GM12891 (cell line): ENCODE data around the gene ELFN1.
"Not testable (repeated sequence)": the region's sequence is repeated elsewhere in the genome, so short reads cannot be mapped to it uniquely, and the experiment has no call there.

Source experiments
- DNase-seq: peaks from one replicate; pipeline ENCODE4 v3.0.0; 2011; ENCODE audit warnings: low spot score; ENCODE audit not compliant: insufficient read length
- FAIRE-seq: peaks from 2 replicates; lab custom pipeline; 2011; peaks lifted over from hg19 to GRCh38; lab: Jason Lieb, UNC
- PAX5 ChIP-seq: IDR thresholded peaks from 2 replicates; pipeline ENCODE4 v1.6.1; 2011; ENCODE audit warnings: low read length, moderate library complexity, mild to moderate bottlenecking; ENCODE audit not compliant: insufficient read depth, severe bottlenecking
- POLR2A ChIP-seq: IDR thresholded peaks from 2 replicates; pipeline ENCODE4 v1.6.1; 2011; ENCODE audit warnings: low read depth, low read length, control low read depth
- POLR2AphosphoS5 ChIP-seq: IDR thresholded peaks from 2 replicates; pipeline ENCODE4 v1.6.1; 2011; ENCODE audit warnings: low read depth, low read length, control low read depth
- POU2F2 ChIP-seq: IDR thresholded peaks from 2 replicates; pipeline ENCODE4 v1.6.1; 2011; ENCODE audit warnings: low read depth, mild to moderate bottlenecking, control low read depth, low read length, moderate library complexity
- SPI1 ChIP-seq: IDR thresholded peaks from 2 replicates; pipeline ENCODE4 v1.6.1; 2011; ENCODE audit warnings: low read depth, low read length, control low read depth
- TAF1 ChIP-seq: IDR thresholded peaks from 2 replicates; pipeline ENCODE4 v1.6.1; 2011; ENCODE audit warnings: low read depth, low read length, control low read depth

The ELFN1 gene

DNA sequence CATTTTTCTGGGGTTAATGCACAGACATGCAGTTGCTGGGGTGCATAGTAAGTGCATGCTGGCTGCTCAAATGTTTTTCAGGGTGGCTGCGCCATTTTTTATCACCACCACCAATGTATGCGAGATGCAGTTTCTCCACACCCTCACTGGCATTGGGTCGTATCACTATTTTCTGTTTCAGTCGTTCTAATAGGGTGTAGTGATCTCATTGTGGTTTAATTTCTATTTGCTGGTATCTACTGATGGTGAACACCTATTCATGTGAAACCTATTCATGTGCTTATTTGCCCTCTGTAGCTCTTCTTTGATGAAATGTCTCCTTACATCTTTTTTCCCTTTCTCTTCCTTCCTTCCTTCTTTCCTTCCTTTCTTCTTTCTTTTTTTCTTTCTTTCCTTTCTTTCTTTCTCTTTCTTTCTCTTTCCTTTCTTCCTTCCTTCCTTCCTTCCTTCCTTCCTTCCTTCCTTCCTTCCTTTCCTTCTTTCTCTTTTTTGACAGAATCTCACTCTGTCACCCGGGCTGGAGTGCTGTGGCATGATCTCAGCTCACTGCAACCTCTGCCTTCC lies 84.3 kb downstream of the ELFN1 start:
- FAIRE-seq, result no peak
- DNase-seq, result no peak
- TF ChIP-seq POLR2AphosphoS5, result no peak
- TF ChIP-seq POLR2A, result no peak

- FAIRE-seq, result peak; percentile 9
- no peak for DNase-seq
- TF ChIP-seq PAX5 (no peak), POU2F2 (no peak), POLR2A (no peak), TAF1 (no peak)
Measured at GRCh38 chr7:1755783-1756625, 85.9 kb downstream of the ELFN1 start.

GRCh38 chr7:1757601-1758000 lies 87.5 kb downstream of the ELFN1 start:
- DNase-seq, result no peak
- FAIRE-seq, result no peak
- TF ChIP-seq POLR2AphosphoS5 (no peak), PAX5 (no peak), POU2F2 (no peak), POLR2A (no peak), SPI1 (no peak)

DNA sequence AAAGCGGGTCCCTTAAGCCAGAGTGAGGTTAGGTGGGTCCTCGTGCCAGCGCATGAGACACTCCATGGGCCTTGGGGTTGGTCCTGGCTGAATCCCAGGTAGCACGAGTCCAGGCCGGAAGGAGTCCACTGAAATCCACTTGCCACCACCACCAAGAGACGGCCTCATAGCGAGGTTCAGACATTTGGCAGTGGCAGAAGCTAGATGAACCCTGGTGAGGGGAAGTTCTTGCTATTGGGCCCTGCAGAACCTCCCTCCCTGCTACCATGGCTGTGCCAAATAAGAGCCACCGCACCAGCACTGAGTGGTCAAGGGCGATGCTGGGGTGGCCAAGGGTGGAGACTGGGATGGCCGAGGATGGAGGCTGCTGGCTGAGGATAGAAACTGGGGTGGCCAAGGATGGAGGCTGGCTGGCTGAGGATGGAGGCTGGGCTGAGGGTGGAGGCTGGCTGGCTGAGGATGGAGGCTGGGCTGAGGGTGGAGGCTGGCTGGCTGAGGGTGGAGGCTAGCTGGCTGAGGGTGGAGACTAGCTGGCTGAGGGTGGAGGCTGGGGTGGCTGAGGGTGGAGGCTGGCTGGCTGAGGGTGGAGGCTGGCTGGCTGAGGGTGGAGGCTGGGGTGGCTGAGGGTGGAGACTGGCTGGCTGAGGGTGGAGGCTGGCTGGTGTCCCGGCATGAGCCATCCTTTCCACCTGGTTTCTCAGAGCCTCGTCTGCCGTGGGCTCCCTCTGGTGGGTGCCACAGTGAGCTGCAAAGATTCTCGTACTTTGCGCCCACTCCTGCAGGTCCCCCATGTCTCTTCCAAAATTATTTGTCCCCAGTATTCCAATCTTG lies 88.2 kb downstream of the ELFN1 start:
- no peak for DNase-seq
- TF ChIP-seq TAF1 (no peak), SPI1 (no peak), PAX5 (no peak), POU2F2 (no peak)
- FAIRE-seq, result peak; percentile 85

DNA sequence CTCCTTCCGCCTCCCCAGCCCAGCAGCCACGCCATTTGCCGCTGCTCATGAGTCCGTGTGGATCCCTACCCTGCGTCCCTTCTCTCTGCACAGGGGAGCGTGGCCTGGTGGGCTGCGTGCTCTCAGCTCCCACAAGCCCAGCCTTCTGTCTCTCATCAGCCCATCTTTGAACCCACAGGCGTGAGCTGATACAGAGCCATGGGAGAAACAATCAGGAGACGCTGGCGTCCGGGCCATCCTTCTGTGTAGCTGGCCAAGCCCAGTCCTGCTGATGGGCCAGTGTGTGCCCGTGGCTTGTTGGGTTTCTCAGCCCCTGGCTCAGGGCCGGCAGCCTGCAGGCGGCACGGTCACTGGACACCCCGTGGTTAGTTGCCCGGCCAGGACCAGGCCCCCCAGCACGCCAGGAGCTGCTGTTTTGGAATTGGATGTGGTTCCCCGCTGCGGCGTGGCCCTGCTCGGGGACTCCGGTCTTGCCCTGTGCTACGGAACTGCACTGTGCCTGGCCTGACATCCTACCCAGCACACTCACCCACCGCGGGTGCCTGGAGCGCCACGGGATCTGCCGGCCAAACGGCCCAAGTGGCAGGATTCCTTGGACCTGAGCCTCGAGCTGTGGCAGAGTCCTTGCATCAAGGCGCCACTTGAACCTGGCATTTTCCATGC lies 88.9 kb downstream of the ELFN1 start:
- DNase-seq, result no peak
- TF ChIP-seq SPI1 (no peak), TAF1 (no peak), POLR2A (no peak), PAX5 (no peak), POU2F2 (no peak), POLR2AphosphoS5 (no peak)
- no peak for FAIRE-seq

GRCh38 chr7:1761097-1761496 lies 91.0 kb downstream of the ELFN1 start:
- TF ChIP-seq TAF1, result no peak
- FAIRE-seq, result no peak
- DNase-seq, result no peak

DNA sequence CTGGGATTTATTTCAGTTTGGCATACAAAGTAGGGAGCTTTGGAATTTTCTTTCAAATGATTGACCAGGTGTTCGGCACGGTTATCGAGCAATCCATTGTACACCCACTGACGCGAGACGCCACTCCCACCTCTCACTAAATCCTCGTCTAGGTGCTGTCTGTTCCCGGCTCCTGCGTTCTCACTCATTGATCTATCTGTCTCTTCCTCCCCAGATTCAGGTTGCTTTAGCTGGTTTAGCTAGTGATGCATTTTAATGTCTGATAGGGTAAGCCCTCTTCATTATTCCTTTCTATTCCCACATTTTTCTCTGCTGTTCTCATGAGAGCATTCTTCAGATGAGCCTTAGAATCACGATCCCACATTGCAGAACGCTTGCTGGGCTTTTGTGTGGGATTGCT lies 91.7 kb downstream of the ELFN1 start:
- FAIRE-seq (no peak), DNase-seq (no peak)
- no peak for TF ChIP-seq TAF1
- no peak for TF ChIP-seq SPI1
- no peak for TF ChIP-seq POLR2AphosphoS5
- TF ChIP-seq POLR2A, result no peak
- no peak for TF ChIP-seq PAX5
- no peak for TF ChIP-seq POU2F2

DNA sequence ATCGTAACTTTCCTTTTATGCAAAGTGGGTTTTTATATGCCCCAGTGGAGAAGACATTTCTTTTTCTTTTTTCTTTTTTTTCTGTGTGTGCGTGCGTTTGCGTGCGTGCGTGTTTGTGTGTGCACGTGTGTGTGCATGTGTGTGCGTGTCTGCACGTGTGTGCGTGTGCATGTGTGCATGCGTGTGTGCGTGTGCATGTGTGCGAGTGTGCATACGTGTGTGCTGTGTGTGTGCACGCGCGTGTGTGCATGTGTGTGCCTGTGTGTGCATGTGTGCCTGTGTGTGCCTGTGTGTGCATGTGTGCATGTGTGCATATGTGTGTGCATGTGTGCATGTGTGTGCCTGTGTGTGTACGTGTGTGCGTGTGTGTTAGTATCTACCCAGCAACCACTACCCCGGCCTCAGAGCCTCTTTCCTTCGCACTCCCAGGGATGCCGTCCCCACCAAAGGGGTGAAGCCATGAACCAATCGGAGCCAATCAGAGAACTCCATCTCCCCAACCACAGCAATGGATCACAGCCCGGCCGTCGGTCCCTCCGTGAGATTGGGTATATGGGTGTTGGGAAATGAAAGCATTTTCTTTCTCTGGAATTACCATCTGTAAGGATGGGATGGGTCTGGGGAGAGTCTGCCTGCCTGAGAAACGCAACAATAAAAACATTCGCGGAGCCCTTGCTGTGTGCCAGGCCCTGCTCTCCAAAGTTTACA lies 92.3 kb downstream of the ELFN1 start:
- FAIRE-seq, result no peak
- no peak for DNase-seq
- TF ChIP-seq PAX5, result no peak
- TF ChIP-seq POLR2AphosphoS5, result no peak
- no peak for TF ChIP-seq SPI1
- no peak for TF ChIP-seq POLR2A
- TF ChIP-seq POU2F2, result no peak
- TF ChIP-seq TAF1, result no peak

- no peak for FAIRE-seq
- no peak for TF ChIP-seq TAF1
- no peak for TF ChIP-seq POLR2AphosphoS5
- no peak for TF ChIP-seq POLR2A
- no peak for TF ChIP-seq SPI1
- no peak for TF ChIP-seq PAX5
- no peak for TF ChIP-seq POU2F2
- no peak for DNase-seq
Measured at GRCh38 chr7:1763033-1763432, 93.0 kb downstream of the ELFN1 start.

DNA sequence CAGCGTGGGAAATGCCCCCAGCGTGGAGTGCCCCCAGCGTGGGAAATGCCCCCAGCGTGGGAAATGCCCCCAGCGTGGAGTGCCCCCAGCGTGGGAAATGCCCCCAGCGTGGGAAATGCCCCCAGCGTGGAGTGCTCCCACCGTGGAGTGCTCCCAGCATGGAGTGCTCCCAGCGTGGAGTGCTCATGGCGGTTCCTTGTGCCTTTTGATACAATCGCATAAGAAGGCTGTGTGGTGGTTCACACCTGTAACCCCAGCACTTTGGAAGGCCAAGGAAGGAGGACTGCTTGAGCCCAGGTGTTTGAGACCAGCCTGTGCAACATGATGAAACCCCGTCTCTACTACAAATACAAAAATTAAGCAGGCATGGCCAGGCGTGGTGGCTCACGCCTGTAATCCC lies 93.8 kb downstream of the ELFN1 start:
- DNase-seq, FAIRE-seq: not testable (repeated sequence)
